H1 (cell line): ENCODE results near the gene CACNA2D1. TPM values are rescaled to one million over a fixed set of nuclear protein-coding genes. Genes with fewer than 3 reads are reported as not detected.

ENCODE experiments used
- CTCF ChIA-PET: fragments of 300-600 bp; sonication (Branson Sonifier 250); formaldehyde crosslinking; loops from one replicate; lab custom pipeline; 2021; ENCODE audit not compliant: partially characterized antibody; lab: Charles Lee
- POLR2A ChIA-PET: fragments of 300-600 bp; sonication (Branson Sonifier 250); formaldehyde crosslinking; loops from one replicate; lab custom pipeline; 2021; ENCODE audit warnings: inconsistent platforms; ENCODE audit not compliant: partially characterized antibody; lab: Charles Lee
- DNase-seq, 2 experiments: peaks; one replicate each; pipeline versions ENCODE4 v3.0.0 to v3.0.0-alpha.2; 2010 to 2022; ENCODE audit warnings: low spot score in 2 of 2, low read depth in 1 of 2, mixed read lengths in 1 of 2
- FAIRE-seq: peaks from 2 replicates; lab custom pipeline; 2011; peaks lifted over from hg19 to GRCh38; lab: Jason Lieb, UNC
- H2AFZ ChIP-seq: 2 replicates; pipeline ENCODE4 v1.8.1; 2012; ENCODE audit warnings: low read length, inconsistent platforms
- H2AK5ac ChIP-seq: 2 replicates; pipeline ENCODE4 v1.6.1; 2013; ENCODE audit warnings: low read depth, low read length
- H2BK120ac ChIP-seq: replicated peaks from 2 replicates; pipeline ENCODE3; 2013; ENCODE audit warnings: low read depth, low read length, inconsistent platforms
- H2BK12ac ChIP-seq: 2 replicates; pipeline ENCODE4 v1.6.1; 2013; ENCODE audit warnings: low read depth, low read length
- H2BK15ac ChIP-seq: 2 replicates; pipeline ENCODE4 v1.6.1; 2013; ENCODE audit warnings: low read length
- H2BK20ac ChIP-seq: 2 replicates; pipeline ENCODE4 v1.6.1; 2013; ENCODE audit warnings: low read length
- H2BK5ac ChIP-seq: 2 replicates; pipeline ENCODE4 v1.6.1; 2013; ENCODE audit warnings: low read depth, low read length
- H3K14ac ChIP-seq: 2 replicates; pipeline ENCODE4 v1.6.1; 2013; ENCODE audit warnings: inconsistent platforms; ENCODE audit not compliant: insufficient read length
- H3K18ac ChIP-seq: 2 replicates; pipeline ENCODE4 v1.6.1; 2013; ENCODE audit warnings: low read length; ENCODE audit errors: extremely low read depth
- H3K23ac ChIP-seq: 2 replicates; pipeline ENCODE4 v1.6.1; 2013; ENCODE audit warnings: inconsistent platforms; ENCODE audit not compliant: insufficient read length
- H3K23me2 ChIP-seq: 2 replicates; pipeline ENCODE4 v1.6.1; 2013; ENCODE audit warnings: low read depth, low read length
- H3K27ac ChIP-seq: 2 replicates; pipeline ENCODE4 v1.6.1; 2011; ENCODE audit warnings: low read depth, low read length, inconsistent platforms
- H3K27me3 ChIP-seq, 4 experiments: replicated peaks in 1 of 4; 1 replicate in 1 of 4; 2 replicates in 3 of 4; pipeline versions ENCODE4 v1.6.1 to v1.8.1; 2011 to 2013; ENCODE audit warnings: low read length in 3 of 4, mild to moderate bottlenecking in 3 of 4, inconsistent platforms in 2 of 4, mixed read lengths in 2 of 4, moderate library complexity in 1 of 4; ENCODE audit not compliant: control insufficient read depth in 3 of 4, insufficient read depth in 3 of 4; ENCODE audit errors: extremely low read depth in 1 of 4
- H3K36me3 ChIP-seq, 4 experiments: 2 replicates each; pipeline versions ENCODE4 v1.6.1 to v1.8.1; 2011 to 2013; ENCODE audit warnings: mild to moderate bottlenecking in 4 of 4, low read length in 3 of 4, moderate library complexity in 2 of 4, control low read depth in 1 of 4, inconsistent platforms in 1 of 4; ENCODE audit not compliant: insufficient read depth in 4 of 4, control insufficient read depth in 2 of 4
- H3K4ac ChIP-seq: replicated peaks from 2 replicates; pipeline ENCODE3; 2013; ENCODE audit warnings: low read length, low read depth, mixed read lengths, inconsistent platforms; ENCODE audit not compliant: insufficient read length
- H3K4me1 ChIP-seq, 4 experiments: replicated peaks in 1 of 4; 1 replicate in 1 of 4; 2 replicates in 3 of 4; pipeline versions ENCODE4 v1.6.1 to v1.8.1; 2011 to 2013; ENCODE audit warnings: low read length in 3 of 4, inconsistent platforms in 2 of 4, mixed read lengths in 1 of 4; ENCODE audit not compliant: insufficient read depth in 4 of 4, control insufficient read depth in 3 of 4
- H3K4me2 ChIP-seq, 2 experiments: 2 replicates each; pipeline versions ENCODE4 v1.6.1 to v1.8.1; 2011 to 2013; ENCODE audit warnings: low read depth in 2 of 2, low read length in 2 of 2, control low read depth in 1 of 2, inconsistent platforms in 1 of 2, mild to moderate bottlenecking in 1 of 2; ENCODE audit not compliant: insufficient read depth in 1 of 2
- H3K4me3 ChIP-seq, 4 experiments: fragments of 200-600, 300-600 bp in 1 of 4; sonication (generic), shearing (Covaris generic), sonication (Bioruptor Twin) in 1 of 4; 2 replicates each; pipeline versions ENCODE4 v1.5.1 to v1.8.1; 2011 to 2016; ENCODE audit warnings: low read length in 4 of 4, low read depth in 3 of 4, control low read depth in 2 of 4, inconsistent platforms in 2 of 4, mild to moderate bottlenecking in 2 of 4, mixed read lengths in 1 of 4, moderate library complexity in 1 of 4; ENCODE audit not compliant: insufficient read depth in 2 of 4; ENCODE audit errors: extremely low read depth in 1 of 4
- H3K56ac ChIP-seq: replicated peaks from 2 replicates; pipeline ENCODE3; 2013; ENCODE audit warnings: low read depth, mild to moderate bottlenecking, mixed read lengths, low read length, inconsistent platforms; ENCODE audit not compliant: insufficient read length
- H3K79me1 ChIP-seq: 2 replicates; pipeline ENCODE4 v1.6.1; 2013; ENCODE audit warnings: low read depth, low read length, control low read depth
- H3K79me2 ChIP-seq, 2 experiments: 2 replicates each; pipeline versions ENCODE4 v1.6.1 to v1.8.1; 2012 to 2013; ENCODE audit warnings: low read length in 2 of 2, mild to moderate bottlenecking in 2 of 2, inconsistent platforms in 1 of 2; ENCODE audit not compliant: insufficient read depth in 2 of 2, control insufficient read depth in 1 of 2
- H3K9ac ChIP-seq, 4 experiments: replicated peaks in 1 of 4; 1 replicate in 1 of 4; 2 replicates in 3 of 4; pipeline versions ENCODE4 v1.6.1 to v1.8.1; 2011 to 2013; ENCODE audit warnings: low read depth in 3 of 4, low read length in 3 of 4, control low read depth in 2 of 4, mild to moderate bottlenecking in 2 of 4, moderate library complexity in 2 of 4, inconsistent platforms in 1 of 4; ENCODE audit errors: extremely low read depth in 1 of 4
- H3K9me3 ChIP-seq, 2 experiments: 2 replicates each; pipeline versions ENCODE4 v1.6.1 to v1.8.1; 2012 to 2013; ENCODE audit warnings: mild to moderate bottlenecking in 2 of 2, moderate library complexity in 2 of 2, control low read depth in 1 of 2, inconsistent platforms in 1 of 2, low read depth in 1 of 2, low read length in 1 of 2, mixed read lengths in 1 of 2; ENCODE audit not compliant: insufficient read depth in 2 of 2
- H4K20me1 ChIP-seq, 2 experiments: replicated peaks in 1 of 2; 2 replicates each; pipeline versions ENCODE3 to v1.8.1; 2011 to 2013; ENCODE audit warnings: inconsistent platforms in 2 of 2, low read length in 2 of 2, mild to moderate bottlenecking in 1 of 2; ENCODE audit not compliant: insufficient read depth in 2 of 2, control insufficient read depth in 1 of 2
- H4K5ac ChIP-seq: 2 replicates; pipeline ENCODE4 v1.6.1; 2013; ENCODE audit warnings: low read length, low read depth, mixed read lengths, inconsistent platforms; ENCODE audit not compliant: insufficient read length
- H4K8ac ChIP-seq: 2 replicates; pipeline ENCODE4 v1.8.0; 2013; ENCODE audit warnings: mild to moderate bottlenecking, moderate library complexity, low read length, inconsistent platforms; ENCODE audit not compliant: insufficient read depth; ENCODE audit errors: extremely low read depth
- H4K91ac ChIP-seq: replicated peaks from 2 replicates; pipeline ENCODE3; 2013; ENCODE audit warnings: low read length, mixed read lengths, inconsistent platforms; ENCODE audit not compliant: insufficient read length
- JUN ChIP-seq: IDR thresholded peaks from 2 replicates; pipeline ENCODE4 v1.6.1; 2011; ENCODE audit warnings: low read depth, mild to moderate bottlenecking, improper control_type of control experiment, low read length
- SP4 ChIP-seq: IDR thresholded peaks from 2 replicates; pipeline ENCODE4 v1.6.1; 2012; ENCODE audit warnings: low read length, inconsistent platforms
- WGBS, 2 experiments: shearing (Covaris generic) in 1 of 2; methylation state at CpG; one replicate each; pipeline versions ENCODE4 v1.1.6 to v1.1.7; 2013 to 2015; ENCODE audit warnings: low lambda C conversion rate in 2 of 2, mixed read lengths in 2 of 2, inconsistent platforms in 1 of 2, low coverage in 1 of 2, missing lambda C conversion rate in 1 of 2; ENCODE audit not compliant: insufficient replicate concordance in 2 of 2, insufficient coverage in 1 of 2, insufficient read length in 1 of 2; ENCODE audit errors: extremely low coverage in 1 of 2, missing lambda C conversion rate in 1 of 2; 5-methylcytosine and 5-hydroxymethylcytosine counted together
- polyA plus RNA-seq, 7 experiments: library from polyadenylated mRNA; depleted of rRNA in 3 of 7; stranded (reverse) in 5 of 7; unstranded in 2 of 7; fragments of >200 nt in 5 of 7; fragments of 200-250 nt in 2 of 7; gene quantifications; 1 replicate in 5 of 7; 2 replicates in 1 of 7; 4 replicates in 1 of 7; pipeline versions ENCODE4 v1.2.1 to v1.2.3, GENCODE V29; 2011 to 2013; ENCODE audit warnings: missing spikeins in 2 of 7, mixed read lengths in 2 of 7
- total RNA-seq: library from RNA; stranded (reverse); fragmentation: NEBNext Ultra II Directional; extraction: Animal tissue kit (Norgen Biotek cat#: 25700); gene quantifications from 2 replicates; pipeline ENCODE4 v1.2.1, GENCODE V29; 2021

The CACNA2D1 gene
- total and polyA plus RNA-seq, 2 of the 8 experiments (the other 6 are each of a cell fraction or from before 2014, with no cell fraction given): 4.3 to 27.3 TPM

DNA sequence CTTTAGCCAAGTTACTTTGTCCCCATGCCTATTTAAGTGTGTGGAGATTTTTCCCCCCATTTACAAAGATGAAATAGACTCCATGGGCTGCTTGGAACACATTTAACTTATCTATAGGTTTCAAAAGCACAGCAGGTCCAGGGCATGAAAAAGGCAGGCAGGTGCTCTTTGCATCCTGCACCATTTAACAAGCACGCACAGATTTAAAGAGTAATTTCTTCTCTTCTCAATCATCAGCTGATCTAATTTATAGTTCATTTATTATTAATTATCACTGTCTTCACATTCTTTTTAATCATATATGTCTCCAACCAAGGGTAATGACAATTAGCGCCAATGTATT lies 156.8 kb downstream of the CACNA2D1 start:
- no peaks in the 10 kb centered on the region for H3K9me3 ChIP-seq
- no peak overlapping the region for H3K18ac ChIP-seq
- FAIRE-seq: no peak
- no peak overlapping the region for H2BK5ac ChIP-seq
- 56% methylated on average over 2 of the region's 2 CpGs; no CpG with 5 or more reads in 1 of the 2 experiments for WGBS, 2 experiments
- no peaks in the 10 kb centered on the region for H3K36me3 ChIP-seq
- no peak overlapping the region for H3K4ac ChIP-seq
- no peak overlapping the region for H2AFZ ChIP-seq
- no peaks in the 10 kb centered on the region for H3K79me2 ChIP-seq
- no peak overlapping the region for H3K27ac ChIP-seq
- no peak overlapping the region for H2BK15ac ChIP-seq
- no peak overlapping the region for H2AK5ac ChIP-seq
- peaks cover 3 to 17% (median 11%) of the 10 kb centered on the region in 4 experiments; a peak in 4 of 7 replicates for H3K4me1 ChIP-seq
- no peak overlapping the region for H3K23ac ChIP-seq
- no peak overlapping the region for H4K5ac ChIP-seq
- H3K14ac ChIP-seq: no peak overlapping the region
- H2BK12ac ChIP-seq: no peak overlapping the region
- no peak overlapping the region for H3K56ac ChIP-seq
- H3K4me2 ChIP-seq: no peak overlapping the region
- no peak overlapping the region for H4K8ac ChIP-seq
- H2BK120ac ChIP-seq: no peak overlapping the region
- no peak overlapping the region for H4K91ac ChIP-seq
- POLR2A ChIA-PET: interaction anchor here (0.5 kb wide), 1 partner anchor 67 kb away, joined by 4 read pairs; no protein-coding TSS in a partner anchor
- H3K27me3 ChIP-seq: no peaks in the 10 kb centered on the region
- no peaks in the 10 kb centered on the region for H4K20me1 ChIP-seq
- H2BK20ac ChIP-seq: no peak overlapping the region
- H3K4me3 ChIP-seq: no peak overlapping the region; a peak in 1 of 8 replicates
- DNase-seq: no peak
- no peaks in the 10 kb centered on the region for H3K23me2 ChIP-seq
- H3K79me1 ChIP-seq: no peaks in the 10 kb centered on the region
- no peak overlapping the region for H3K9ac ChIP-seq
- CTCF ChIA-PET: interaction anchor here (1.6 kb wide), 1 partner anchor 21 kb away, joined by 5 read pairs; no protein-coding TSS in a partner anchor
- no peak for TF ChIP-seq SP4
- no peak for TF ChIP-seq JUN
